Measurements from ENCODE around the gene KRTAP9-6.
"Not testable (repeated sequence)": the region's sequence is repeated elsewhere in the genome, so short reads cannot be mapped to it uniquely, and the experiment has no call there.

The KRTAP9-6 gene

GRCh38 chr17:41249637-41250240, 15.4 kb upstream of the KRTAP9-6 start, which contains the start of gene KRTAP9-4:
Gene KRTAP9-4, plus strand, starts transcription at chr17:41249687. Its CDS starts 34 bp downstream, at chr17:41249721.
- DNase-seq (ENCODE audit: low spot score); H3K27ac ChIP-seq; H3K4me3 ChIP-seq: not testable (repeated sequence)

- no peak overlapping the region for H3K4me3 ChIP-seq
- no peak for TF ChIP-seq CTCF (IDR thresholded peaks at IDR 0.05)
- no peak for DNase-seq (ENCODE audit: low spot score)
- H3K27ac ChIP-seq: no peak overlapping the region
Observed at GRCh38 chr17:41251261-41251660, 13.9 kb upstream of the KRTAP9-6 start.

GRCh38 chr17:41254861-41255260, 10.3 kb upstream of the KRTAP9-6 start:
- DNase-seq (ENCODE audit: low spot score): no peak
- no peak overlapping the region for H3K4me3 ChIP-seq
- no peak overlapping the region for H3K27ac ChIP-seq
- no peak for TF ChIP-seq CTCF (IDR thresholded peaks at IDR 0.05)

GRCh38 chr17:41255381-41256290, 9.5 kb upstream of the KRTAP9-6 start, which contains the start of gene KRTAP9-9:
Gene KRTAP9-9, plus strand, starts transcription at chr17:41255384.
- not testable (repeated sequence) for DNase-seq (ENCODE audit: low spot score); H3K27ac ChIP-seq; H3K4me3 ChIP-seq

- Histone ChIP-seq H3K4me3 (no peak overlapping the region), H3K27ac (no peak overlapping the region)
- TF ChIP-seq CTCF (IDR thresholded peaks at IDR 0.05): no peak
- no peak for DNase-seq (ENCODE audit: low spot score)
Observed at GRCh38 chr17:41256291-41256685, 8.9 kb upstream of the KRTAP9-6 start.

- no peak for TF ChIP-seq CTCF (IDR thresholded peaks at IDR 0.05)
- no peak for DNase-seq (ENCODE audit: low spot score)
- H3K4me3 ChIP-seq: no peak overlapping the region
- no peak overlapping the region for H3K27ac ChIP-seq
Observed at GRCh38 chr17:41258406-41258805, 6.8 kb upstream of the KRTAP9-6 start.

- DNase-seq (ENCODE audit: low spot score): no peak
- Histone ChIP-seq H3K4me3 (no peak overlapping the region), H3K27ac (no peak overlapping the region)
- TF ChIP-seq CTCF (IDR thresholded peaks at IDR 0.05): no peak
Observed at GRCh38 chr17:41263212-41263611, 2.0 kb upstream of the KRTAP9-6 start.

GRCh38 chr17:41264599-41264998, 579 bp upstream of the KRTAP9-6 start:
- TF ChIP-seq CTCF (IDR thresholded peaks at IDR 0.05): no peak
- no peak overlapping the region for H3K27ac ChIP-seq
- no peak for DNase-seq (ENCODE audit: low spot score)
- H3K4me3 ChIP-seq: no peak overlapping the region
